Fibroblast of upper back skin (primary cell): ENCODE data around the gene LRIG2.
"Not testable (repeated sequence)": the region's sequence is repeated elsewhere in the genome, so short reads cannot be mapped to it uniquely, and the experiment has no call there.

Source experiments
- DNase-seq: peaks from one replicate; pipeline ENCODE4 v3.0.0-alpha.2; 2013

Gene LRIG2, protein sequence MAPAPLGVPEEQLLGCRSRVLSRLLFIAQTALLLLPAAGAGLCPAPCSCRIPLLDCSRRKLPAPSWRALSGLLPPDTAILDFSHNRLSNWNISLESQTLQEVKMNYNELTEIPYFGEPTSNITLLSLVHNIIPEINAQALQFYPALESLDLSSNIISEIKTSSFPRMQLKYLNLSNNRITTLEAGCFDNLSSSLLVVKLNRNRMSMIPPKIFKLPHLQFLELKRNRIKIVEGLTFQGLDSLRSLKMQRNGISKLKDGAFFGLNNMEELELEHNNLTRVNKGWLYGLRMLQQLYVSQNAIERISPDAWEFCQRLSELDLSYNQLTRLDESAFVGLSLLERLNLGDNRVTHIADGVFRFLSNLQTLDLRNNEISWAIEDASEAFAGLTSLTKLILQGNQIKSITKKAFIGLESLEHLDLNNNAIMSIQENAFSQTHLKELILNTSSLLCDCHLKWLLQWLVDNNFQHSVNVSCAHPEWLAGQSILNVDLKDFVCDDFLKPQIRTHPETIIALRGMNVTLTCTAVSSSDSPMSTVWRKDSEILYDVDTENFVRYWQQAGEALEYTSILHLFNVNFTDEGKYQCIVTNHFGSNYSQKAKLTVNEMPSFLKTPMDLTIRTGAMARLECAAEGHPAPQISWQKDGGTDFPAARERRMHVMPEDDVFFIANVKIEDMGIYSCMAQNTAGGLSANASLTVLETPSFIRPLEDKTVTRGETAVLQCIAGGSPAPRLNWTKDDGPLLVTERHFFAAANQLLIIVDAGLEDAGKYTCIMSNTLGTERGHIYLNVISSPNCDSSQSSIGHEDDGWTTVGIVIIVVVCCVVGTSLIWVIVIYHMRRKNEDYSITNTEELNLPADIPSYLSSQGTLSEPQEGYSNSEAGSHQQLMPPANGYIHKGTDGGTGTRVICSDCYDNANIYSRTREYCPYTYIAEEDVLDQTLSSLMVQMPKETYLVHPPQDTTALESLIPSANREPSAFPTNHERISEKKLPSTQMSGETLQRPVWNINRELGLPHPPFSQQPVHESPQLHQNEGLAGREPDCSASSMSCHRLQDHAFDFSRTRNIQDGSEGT

DNA sequence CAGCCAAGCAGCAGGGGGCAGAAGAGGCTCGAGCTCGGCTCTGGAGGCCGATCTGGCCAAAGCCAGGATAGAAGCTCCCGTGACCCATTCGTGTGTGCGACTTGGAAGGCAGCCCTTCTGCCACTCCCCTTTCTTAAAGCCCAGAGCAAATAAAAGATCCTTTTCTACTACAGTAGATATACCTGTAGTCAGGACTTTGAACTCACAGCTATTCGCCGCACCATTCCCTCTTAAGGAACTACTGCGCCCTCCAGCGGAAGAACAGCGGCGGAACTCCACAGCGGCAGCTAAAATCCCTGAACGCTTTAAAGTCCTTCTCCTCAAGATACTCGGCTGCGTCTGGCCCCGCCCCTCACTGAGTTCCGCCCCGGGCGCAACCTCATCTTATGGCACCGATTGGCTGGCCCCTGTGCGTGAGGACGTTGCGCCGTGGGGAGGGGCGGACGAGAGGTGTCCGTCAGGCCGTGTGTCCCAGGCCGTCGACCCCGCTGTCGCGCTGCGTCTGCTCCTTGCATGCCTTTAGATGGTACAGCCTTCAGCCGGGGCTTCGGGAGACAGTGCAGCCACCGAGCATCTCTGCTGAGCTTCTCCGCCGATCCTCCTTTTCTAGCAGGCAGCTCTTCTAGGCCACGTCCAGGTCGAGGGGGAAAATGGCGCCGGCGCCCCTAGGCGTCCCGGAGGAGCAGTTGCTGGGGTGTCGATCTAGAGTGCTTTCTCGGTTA is at the start of gene LRIG2:
TSS of gene LRIG2 (plus strand) at position 442 of the 722 bp plus-strand sequence. CDS start at position 651, 209 bp downstream.
- DNase-seq: peak; percentile 98

DNA sequence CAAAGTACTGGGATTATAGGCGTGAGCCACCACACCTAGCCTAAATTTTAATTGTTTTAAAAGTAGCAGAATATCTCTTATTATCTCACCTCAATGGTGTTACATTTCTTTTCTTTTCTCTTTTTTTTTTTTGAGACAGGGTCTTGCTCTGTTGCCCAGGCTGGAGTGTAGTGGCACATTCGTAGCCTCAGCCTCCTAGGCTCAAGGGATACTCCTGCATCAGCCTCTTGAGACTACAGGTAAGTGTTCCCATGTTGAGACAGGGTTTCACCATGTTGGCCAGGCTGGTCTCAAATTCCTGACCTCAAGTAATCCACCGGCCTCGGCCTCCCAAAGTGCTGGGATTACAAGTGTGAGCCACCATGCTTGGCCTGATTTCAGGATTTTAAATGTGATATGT is 49.7 kb upstream of the LRIG2 start:
- DNase-seq: not testable (repeated sequence)

DNA sequence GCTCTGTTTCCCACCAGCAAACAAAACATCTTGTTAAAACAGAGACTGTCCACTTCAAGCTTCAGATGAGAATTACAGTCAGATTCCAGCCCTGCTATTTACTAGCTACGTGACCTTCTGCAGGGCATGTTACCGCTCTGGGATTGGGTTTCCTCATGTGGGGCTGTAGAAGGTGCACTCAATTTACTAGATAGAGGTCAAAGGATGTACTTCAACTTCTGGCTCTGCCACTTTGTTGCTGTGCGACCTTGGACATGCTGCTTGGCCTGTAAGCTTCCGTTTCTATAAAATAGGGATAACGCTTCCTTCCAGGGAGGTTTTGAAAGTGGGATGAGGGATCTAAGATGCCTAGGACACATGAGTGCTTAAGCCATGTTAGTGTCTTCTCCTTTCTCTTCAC is 46.0 kb upstream of the LRIG2 start:
- DNase-seq: no peak

DNA sequence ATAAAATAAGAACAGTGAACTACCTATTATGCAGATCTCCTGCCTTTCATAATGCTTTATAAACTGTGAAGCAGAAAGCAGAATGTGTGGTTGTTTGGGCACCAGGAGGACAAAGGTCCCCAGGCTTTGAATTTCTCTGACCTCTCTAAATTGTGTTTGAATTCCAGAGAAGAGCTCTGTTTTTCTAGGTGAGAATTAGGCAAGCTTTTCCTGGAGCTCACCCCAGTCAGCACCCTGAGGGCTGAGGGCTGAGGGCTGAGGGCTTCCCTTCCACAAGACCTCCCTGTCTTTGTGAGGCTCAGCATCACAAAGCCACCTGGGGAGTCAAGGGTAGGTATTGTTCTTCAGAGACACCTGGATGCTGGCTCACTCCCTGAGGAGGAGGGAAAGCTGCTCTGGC is 45.5 kb upstream of the LRIG2 start:
- no peak for DNase-seq

DNA sequence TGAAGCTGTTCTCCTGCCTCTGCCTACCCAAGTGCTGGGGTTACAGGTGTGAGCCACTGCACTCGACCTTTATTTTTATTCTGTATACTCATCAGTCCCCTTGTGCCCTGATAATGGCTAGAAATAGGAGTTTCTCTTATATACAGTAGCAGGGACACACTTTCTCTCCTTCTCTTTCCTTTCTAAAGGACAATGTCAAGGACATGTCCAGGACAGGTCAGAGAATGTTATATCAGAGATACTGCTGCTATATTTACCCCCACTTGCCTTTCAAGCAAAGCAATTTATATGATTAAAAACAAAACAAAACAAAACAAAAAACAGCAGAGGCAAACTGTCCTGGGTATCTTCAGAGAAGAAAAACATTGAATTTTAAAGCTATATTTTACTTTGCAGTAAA is 43.2 kb upstream of the LRIG2 start:
- DNase-seq: no peak

DNA sequence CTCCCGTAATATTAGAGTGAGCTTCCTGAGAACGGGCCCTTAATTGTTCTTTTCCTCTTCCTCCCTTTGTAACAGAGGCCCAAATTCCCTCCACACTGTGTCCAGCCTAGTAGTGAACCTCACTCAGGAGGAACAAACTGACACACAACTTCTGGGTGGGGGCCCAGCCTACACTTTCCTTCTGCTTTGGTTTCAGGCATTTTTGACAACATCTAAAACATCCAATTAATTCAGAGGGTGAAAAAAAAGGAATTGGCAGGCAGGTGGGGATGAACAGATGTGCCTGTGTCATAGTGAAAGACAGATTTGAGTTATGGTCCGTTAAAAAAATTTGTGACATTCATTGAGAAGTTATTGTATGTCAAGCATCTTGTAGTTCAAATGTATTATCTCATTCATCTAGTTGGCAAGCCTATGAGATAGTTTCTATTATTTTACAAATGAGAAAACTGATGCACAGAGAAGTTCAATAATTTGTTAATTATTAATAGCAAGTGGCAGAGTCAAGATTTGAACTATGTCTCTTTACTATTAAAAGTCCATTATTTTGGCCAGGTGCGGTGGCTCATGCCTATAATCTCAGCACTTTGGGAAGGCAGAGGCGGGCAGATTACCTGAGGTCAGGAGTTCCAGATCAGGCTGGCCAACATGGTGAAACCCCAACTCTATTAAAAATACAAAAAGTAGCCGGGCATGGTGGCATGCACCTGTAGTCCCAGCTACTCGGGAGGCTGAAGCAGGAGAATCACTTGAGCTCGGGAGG is 41.6 kb upstream of the LRIG2 start:
- DNase-seq: no peak

DNA sequence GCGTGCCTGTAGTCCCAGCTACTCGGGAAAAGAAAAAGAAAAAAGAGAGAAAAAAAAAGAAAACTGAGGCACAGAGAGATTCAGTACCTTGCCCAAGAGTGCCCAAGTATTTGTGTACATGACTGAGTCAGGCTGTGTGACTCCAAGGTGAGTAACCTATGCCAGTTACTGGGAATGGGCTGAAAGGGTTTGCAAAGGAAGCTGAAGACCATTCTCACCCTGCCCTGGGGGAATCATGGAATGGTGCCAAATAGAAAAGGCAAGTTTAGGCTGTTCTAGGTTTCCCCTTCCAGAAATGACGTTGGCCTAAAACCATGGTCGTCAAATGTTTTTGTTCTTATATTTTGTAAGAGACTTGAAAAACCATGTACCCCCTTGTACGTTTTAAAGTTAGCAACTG is 37.9 kb upstream of the LRIG2 start:
- DNase-seq: no peak

DNA sequence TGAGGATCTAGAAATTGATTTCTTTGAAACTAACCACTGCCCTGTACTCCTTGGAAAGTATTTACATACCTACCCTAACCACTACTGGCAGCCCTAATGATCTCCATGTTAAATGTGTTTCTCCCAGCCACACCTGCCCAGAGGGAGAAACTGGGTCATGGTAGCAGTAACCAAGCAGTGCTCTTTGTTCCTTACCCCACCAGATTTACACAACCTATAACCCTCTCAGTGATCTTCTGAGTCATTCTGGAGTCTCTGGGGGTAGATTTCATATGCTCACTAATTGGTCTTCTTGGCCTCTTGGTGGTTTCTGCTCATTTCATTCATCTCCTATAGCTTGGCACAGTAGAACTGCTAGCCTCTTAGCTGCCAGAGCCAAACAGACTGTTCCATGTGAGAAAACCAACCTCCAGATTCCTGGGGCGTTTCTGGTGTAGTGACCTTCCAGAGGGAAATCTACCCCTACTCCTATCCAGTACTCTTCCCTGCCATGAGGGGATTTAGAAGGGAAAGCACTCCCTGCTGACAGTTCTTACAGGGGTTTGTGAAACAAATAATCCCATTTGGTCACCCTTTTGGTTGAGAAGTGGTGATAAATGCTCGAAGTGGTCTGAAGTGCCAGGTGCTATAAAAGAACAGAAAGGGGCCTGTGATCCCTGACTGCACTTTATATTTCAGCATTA is 36.2 kb upstream of the LRIG2 start:
- peak; percentile 15 for DNase-seq

DNA sequence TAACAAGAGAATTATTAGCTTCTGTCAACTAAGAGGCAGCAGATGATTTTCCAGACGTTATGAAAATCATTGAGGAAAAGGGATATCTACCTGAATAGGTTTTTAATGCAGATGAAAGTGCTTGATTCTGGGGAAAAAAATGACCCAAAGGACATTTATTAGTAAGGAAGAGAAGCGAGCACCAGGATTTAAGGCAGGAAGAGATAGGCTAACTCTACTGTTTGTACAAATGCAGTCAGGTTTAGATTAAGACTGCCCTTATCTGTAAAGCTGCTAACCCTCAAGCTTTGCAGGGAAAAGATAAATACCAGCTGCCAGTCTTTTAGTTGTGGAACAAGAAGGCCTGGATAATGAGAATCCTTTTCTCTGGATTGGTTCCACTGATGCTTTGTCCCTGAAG is 33.0 kb upstream of the LRIG2 start:
- DNase-seq: no peak

DNA sequence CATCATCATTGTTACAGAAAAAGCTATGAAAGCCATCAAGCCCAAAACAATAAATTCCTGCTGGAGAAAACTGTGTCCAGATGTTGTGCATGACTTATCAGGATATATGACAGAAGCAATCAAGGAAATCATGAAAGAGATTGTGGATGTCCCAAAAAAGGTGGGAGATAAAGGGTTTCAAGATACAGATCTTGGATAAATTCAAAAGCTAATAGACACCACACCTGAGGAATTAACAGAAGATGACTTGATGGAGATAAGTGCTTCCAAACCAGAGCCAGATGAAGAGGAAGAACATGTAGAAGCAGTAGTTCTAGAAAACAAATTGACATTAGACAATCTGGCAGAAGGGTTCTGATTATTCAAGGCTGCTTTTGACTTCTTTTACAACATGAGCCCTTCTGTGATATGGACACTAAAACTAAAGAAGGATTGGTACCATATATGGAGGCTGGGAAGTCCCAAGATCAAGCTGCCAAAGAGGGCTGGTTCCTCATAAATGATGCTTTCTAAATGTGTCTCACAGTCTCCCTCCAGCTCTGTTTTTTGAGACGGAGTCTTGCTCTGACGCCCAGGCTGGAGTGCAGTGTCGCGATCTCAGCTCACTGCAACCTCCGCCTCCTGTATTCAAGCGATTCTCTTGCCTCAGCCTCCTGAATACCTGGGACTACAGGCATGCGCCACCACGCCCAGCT is 32.1 kb upstream of the LRIG2 start:
- no peak for DNase-seq

DNA sequence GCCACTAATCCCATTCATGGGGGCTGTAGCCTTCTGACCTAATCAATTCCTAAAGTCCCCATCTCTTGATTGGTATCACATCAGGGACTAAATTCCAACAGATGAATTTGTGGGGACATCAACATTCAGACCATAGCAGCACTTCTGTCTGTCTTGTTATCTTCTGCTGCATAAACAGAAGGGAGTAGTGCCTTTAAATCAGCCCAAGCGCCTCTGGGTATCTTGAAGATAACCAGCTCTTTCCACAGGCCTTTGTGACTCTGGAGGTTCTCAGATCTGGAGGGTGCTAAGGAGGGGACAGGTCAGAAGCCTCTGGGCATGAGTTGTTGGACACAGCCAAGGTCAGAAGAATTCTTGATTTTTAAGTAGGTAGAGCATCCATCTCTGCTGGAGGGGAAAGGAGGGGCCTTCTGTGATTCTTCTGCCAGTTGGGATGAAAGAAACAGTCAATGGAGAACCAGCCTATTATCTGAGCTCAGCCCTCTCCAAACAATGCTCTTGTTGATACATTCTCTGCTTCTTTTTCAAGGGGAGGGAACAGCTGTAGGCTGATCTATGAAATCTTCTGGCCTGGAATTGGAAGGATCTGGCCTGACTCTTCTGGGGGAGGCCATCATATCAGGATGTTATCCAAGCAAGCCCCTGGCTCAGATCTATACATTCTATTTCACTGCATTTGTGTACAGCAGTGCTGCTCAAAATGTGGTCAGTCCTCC is 31.3 kb upstream of the LRIG2 start:
- DNase-seq: no peak

DNA sequence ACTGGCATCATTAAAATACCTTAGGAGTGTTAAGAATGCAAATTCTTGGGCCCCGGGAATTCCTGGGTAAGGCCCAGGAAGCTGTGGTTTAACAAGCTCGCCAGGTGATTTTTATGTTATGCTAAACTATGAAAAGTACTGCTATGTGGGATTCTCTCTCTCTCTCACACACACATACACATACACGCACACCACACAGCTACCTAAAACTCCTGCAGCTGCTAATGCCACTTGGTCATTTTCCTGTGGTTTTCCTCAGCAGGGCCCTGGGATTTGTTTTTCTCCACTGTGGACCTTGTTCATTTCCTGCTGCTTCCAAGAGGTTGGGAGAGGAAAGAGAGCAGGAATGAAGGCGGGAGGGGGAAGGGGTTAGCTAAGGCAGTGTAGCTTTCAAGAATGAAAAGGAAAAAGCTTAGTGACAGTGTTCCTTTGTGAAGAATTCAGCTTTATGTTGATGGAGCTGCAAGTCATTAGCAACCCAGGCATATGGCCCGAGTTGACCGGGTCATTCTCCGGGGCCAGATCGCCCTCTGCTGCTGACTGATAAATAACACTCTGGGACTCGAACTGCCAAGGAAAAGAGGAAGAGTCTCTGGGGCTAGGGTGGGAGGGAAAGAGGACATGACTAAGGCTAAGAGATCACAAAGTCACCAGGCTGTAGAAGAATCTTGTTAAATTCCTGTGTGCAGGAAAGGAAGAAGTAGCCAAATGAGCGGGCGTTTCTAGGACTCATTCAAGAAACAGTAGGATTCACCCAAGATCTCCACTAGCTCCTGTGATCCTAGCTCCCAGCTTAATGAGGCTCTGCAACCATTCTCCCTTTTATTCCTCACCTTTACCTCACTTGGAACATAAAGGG is 30.5 kb upstream of the LRIG2 start:
- peak; percentile 90 for DNase-seq

DNA sequence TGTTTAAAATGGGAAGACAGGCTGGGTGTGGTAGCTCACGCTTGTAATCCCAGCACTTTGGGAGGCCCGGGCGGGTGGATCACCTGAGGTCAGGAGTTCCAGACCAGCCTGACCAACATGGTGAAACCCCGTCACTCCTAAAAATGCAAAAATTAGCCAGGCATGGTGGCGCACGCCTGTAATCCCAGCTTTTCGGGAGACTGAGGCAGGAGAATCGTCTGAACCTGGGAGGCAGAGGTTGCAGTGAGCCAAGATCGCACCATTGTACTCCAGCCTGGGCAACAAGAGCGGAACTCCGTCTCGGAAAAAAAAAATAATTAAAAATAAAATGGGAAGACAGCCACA is 29.9 kb upstream of the LRIG2 start:
- DNase-seq: not testable (repeated sequence)

DNA sequence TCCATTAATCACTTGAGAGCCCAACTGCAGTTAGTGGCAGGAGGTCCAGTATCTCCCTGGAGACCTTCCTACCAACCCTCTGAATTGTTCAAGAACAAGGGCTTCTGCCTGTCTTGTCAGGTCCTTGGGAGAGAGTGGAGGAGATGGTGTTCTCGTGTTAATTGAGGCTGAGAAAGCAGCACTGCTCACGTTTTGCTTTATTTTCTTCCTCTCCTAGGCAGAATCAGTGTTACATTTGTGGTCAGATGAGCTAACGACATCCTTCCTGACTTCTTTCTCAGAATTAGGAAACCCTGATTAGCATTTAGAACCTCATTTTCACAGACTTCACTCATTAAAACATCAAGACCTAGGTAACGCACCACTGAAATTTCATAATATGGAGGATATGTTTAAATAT is 26.4 kb upstream of the LRIG2 start:
- no peak for DNase-seq

DNA sequence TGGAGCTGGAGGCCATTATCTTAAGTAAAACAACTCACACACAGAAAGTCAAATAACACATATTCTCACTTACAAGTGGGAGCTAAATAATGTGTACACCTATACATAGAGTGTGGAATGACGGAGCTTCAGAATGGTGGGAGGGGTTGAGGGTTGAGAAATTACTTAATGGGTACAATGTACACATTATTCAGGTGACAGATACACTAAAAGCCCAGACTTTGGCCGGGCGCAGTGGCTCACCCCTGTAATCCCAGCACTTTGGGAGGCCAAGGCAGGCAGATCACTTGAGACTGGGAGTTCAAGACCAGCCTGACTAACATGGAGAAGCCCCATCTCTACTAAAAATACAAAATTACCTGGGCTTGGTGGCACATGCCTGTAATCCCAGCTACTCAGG is 24.9 kb upstream of the LRIG2 start:
- DNase-seq: no peak

DNA sequence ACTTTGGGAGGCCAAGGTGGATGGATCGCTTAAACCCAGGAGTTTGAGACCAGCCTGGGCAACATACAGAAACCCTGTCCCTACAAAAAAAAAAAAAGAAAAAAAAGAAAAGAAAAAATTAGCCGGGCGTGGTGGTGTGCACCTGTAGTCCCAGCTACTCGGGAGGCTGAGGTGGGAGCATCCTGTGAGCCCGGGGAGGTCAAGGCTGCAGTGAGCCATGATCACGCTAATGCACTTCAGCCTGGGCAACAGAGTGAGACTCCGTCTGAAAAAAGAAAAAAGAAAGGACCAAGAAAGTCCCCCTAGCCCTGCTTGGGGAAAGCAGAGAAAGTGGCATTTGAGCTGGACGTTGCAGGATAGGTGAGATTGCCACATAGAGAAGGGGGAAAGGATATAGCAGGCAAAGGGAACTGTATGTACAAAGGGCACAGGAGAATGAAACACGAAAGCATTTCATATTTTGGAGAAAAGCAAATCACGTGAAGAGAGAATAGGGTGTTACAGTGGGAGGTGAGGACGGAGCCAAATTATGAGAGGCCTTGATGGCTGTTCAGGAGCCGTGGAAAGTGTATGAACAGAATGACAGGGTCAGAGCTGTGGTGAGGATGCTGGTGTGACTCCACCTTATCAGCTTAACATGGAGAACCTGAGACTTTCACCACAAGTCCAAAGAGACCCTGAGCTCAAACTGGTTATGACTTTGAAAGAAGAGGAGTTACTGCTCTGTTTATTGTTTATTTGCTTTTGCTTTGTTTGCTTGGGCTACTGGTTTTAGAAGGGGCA is 19.5 kb upstream of the LRIG2 start:
- no peak for DNase-seq

DNA sequence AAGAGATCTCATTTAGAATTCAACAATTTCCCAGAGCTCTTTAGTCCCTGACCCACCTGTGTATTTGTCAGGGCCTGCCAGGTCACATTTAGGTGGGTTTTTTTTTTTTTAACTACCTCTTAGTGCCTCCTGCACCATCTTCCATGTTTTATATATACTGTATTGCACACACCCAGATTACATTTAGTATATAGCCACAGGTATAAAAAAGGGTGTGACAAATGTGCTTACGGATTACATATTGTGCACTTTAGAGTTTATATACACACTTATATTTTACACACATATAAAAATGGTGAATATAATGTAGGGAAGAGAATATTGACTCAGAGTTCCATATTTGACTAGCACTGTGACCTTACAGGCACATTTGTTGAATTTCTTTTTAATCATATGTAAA is 17.4 kb upstream of the LRIG2 start:
- DNase-seq: no peak

DNA sequence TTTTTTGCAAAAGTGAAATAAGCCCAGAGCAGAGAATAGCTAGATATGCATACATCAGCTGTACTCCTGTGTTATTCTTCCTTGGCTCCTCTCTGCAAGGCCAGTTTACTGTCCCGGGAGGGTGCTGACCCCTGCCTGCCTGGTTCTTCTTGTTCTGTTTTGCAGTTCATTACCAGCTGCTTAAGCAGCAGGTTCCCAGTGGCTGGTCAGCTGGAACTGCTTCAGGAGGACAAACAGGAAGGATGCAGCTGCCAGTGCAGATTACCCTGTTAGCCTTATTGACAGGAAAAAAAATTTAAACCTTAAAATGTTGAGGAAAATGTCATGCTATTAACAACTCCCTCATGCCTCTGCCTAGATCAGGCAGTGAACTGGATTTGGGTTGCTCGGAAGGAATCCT is 16.0 kb upstream of the LRIG2 start:
- DNase-seq: no peak
